Mucosa of descending colon (tissue), 3 donors: ENCODE results near the gene PRSS33. TPM values are rescaled to one million over a fixed set of nuclear protein-coding genes. Genes with fewer than 3 reads are reported as not detected.

Experiments used
- ATAC-seq: fragments of 200-7000 bp; cut with Tn5 transposase; one replicate; pipeline ENCODE4 v1.9.1; 2020; ENCODE audit warnings: mild to moderate bottlenecking, moderate library complexity
- DNase-seq, 3 donors: peaks; one replicate each; pipeline ENCODE4 v3.0.0-alpha.2; 2020
- H3K36me3 ChIP-seq: fragments of 200-600 bp; one replicate; pipeline ENCODE4 v1.8.0; 2021; ENCODE audit warnings: low read depth, mild to moderate bottlenecking
- H3K4me1 ChIP-seq: fragments of 200-600 bp; one replicate; pipeline ENCODE4 v1.8.0; 2021; ENCODE audit warnings: low read depth, mild to moderate bottlenecking
- H3K4me3 ChIP-seq: fragments of 200-600 bp; one replicate; pipeline ENCODE4 v1.8.0; 2021; ENCODE audit warnings: mild to moderate bottlenecking
- H3K9me3 ChIP-seq: fragments of 200-600 bp; one replicate; pipeline ENCODE4 v1.8.0; 2021; ENCODE audit warnings: mild to moderate bottlenecking
- CTCF ChIP-seq: fragments of 200-600 bp; IDR thresholded peaks from one replicate; pipeline ENCODE4 v1.8.0; 2022; ENCODE audit warnings: antibody characterized with exemption, mild to moderate bottlenecking
- intact Hi-C, 2 donors: fragments of 100-400 bp; cut with DNase I in 1 of 2; cut with micrococcal nuclease in 1 of 2; formaldehyde crosslinking; loops; one replicate each; pipeline versions ENCODE4 v1.11.0 to v1.11.1; 2022; cut with DNase I, micrococcal nuclease
- total RNA-seq, 3 donors: library from RNA; stranded (reverse); fragmentation: NEBNext Ultra II Directional in 2 of 3; extraction: Animal tissue kit (Norgen Biotek cat#: 25700) in 2 of 3; gene quantifications; one replicate each; pipeline versions ENCODE4 v1.2.1 to v1.2.4, GENCODE V29; 2021 to 2023
- donor health status: DM: no; HTN: no; CAD: no; lungs with moderate emphysema.
- donor health status: DM: no; HTN: no; CAD: no.
- donor health status: DM: no; HTN: yes; CAD: no.

Gene PRSS33
- total RNA-seq, 3 donors from 2014 or later: not detected

- no peak for ATAC-seq
- intact Hi-C loops: no loop called here
- no peak for TF ChIP-seq CTCF
Observed at GRCh38 chr16:2743007-2743810, 44.2 kb downstream of the PRSS33 start.

GRCh38 chr16:2742323-2743006 is 44.9 kb downstream of the PRSS33 start:
- H3K36me3 ChIP-seq: no peaks in the 10 kb centered on the region
- DNase-seq: no peak
- intact Hi-C loops: no loop called here
- no peak overlapping the region for H3K4me3 ChIP-seq
- no peak for ATAC-seq
- TF ChIP-seq CTCF: no peak
- no peaks in the 10 kb centered on the region for H3K9me3 ChIP-seq
- no peaks in the 10 kb centered on the region for H3K4me1 ChIP-seq

More at GRCh38 chr16:2743007-2743810, 44.2 kb downstream of the PRSS33 start:
- DNase-seq: no peak
- no peaks in the 10 kb centered on the region for H3K4me1 ChIP-seq
- H3K36me3 ChIP-seq: no peaks in the 10 kb centered on the region
- H3K4me3 ChIP-seq: no peak overlapping the region
- H3K9me3 ChIP-seq: no peaks in the 10 kb centered on the region

GRCh38 chr16:2741168-2741567 is 46.2 kb downstream of the PRSS33 start:
- Histone ChIP-seq H3K9me3 (no peaks in the 10 kb centered on the region), H3K36me3 (no peaks in the 10 kb centered on the region), H3K4me3 (no peak overlapping the region), H3K4me1 (no peaks in the 10 kb centered on the region)
- TF ChIP-seq CTCF: no peak
- no peak for DNase-seq
- no peak for ATAC-seq
- intact Hi-C loops: no loop called here

- ATAC-seq (no peak), DNase-seq (no peak)
- intact Hi-C loops: no loop called here
- Histone ChIP-seq H3K4me1 (no peaks in the 10 kb centered on the region), H3K9me3 (no peaks in the 10 kb centered on the region), H3K36me3 (no peaks in the 10 kb centered on the region), H3K4me3 (no peak overlapping the region)
- no peak for TF ChIP-seq CTCF
Observed at GRCh38 chr16:2740476-2740875, 46.9 kb downstream of the PRSS33 start.

- TF ChIP-seq CTCF: no peak
- no peaks in the 10 kb centered on the region for H3K4me1 ChIP-seq
- no peaks in the 10 kb centered on the region for H3K9me3 ChIP-seq
- no peak for DNase-seq
- intact Hi-C loops: no loop called here
- ATAC-seq: peak; percentile 18
- H3K4me3 ChIP-seq: no peak overlapping the region
- H3K36me3 ChIP-seq: no peaks in the 10 kb centered on the region
Observed at GRCh38 chr16:2739625-2740430, 47.5 kb downstream of the PRSS33 start.
